GM19463 (cell line): ENCODE results near the gene PRADC1.

ENCODE experiments used
- ATAC-seq: cut with Tn5 transposase; IDR thresholded peaks from one replicate; pipeline ENCODE4 v1.9.1; 2021; ENCODE audit warnings: mild to moderate bottlenecking, moderate library complexity; ENCODE audit not compliant: unreplicated experiment

The PRADC1 gene

DNA sequence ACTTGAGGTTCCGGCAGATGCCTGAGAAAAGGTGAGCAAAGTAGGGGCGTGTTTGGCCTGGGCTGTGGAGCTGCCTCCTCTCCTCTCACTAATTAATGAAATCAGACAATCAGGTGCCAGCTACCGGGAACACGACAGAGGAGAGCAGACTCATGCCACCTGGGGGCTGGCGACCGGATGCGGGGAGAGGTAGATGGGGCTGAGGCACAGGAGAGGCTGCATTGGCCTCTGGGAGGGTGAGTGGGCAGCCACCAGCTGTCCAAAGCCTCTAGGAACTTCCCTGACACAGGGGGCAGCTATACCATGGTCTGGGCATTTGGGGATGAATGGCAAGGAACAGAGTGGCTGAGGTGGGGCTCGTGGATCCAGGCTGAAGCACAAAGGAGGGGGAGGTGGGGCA is 26.2 kb upstream of the PRADC1 start:
- ATAC-seq, result no peak

DNA sequence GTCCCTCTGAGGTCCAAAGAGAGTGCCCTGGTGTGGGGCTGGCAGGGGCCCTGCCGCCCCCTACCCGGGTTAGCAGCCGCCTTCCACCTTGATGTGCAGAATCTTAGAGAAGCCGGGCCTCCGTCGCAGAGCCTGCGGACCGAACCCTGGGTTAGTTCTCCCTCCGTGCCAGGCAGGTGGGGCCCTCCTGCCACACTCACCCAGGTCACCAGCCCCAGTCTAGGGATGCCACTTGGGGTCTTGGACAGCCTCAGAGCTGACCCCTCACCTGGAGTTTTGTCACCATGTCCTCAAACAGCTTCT is 25.8 kb upstream of the PRADC1 start:
- ATAC-seq, result no peak

DNA sequence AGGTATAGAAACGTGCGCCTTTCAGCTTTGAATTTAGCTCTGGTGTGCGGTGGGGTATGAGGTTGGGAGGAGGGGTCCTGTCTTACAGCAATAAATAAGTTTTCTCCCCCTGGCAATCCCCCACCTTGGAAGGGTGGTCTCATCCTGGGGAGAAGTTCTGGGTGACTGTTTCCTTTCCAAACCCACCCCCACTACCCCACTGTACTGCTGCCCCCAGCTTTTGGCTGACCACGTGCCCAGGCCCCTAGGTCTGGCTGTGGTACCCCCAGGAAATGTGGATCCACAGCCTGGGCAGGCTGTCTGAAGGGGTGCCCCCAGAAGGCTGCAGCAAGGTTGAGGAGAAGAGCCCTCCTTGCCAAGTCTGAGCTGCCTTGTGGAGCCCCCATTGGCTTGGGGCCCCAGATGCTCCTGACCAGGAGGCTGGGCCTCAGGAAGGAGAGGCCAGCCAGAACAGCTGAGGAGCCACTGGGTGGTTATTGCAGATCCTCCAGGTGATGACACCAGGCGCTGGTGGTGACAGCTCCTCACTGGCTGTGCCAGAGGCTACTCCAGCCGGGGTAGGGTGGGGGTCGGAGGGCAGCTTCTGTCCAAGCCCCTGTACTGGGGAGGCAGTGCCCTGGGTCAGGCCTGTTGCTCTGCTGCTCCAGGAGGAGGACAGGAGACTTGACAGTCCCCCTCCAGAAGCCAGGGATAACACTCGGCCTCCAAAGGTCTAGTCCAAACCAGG is 25.3 kb upstream of the PRADC1 start:
- no peak for ATAC-seq

DNA sequence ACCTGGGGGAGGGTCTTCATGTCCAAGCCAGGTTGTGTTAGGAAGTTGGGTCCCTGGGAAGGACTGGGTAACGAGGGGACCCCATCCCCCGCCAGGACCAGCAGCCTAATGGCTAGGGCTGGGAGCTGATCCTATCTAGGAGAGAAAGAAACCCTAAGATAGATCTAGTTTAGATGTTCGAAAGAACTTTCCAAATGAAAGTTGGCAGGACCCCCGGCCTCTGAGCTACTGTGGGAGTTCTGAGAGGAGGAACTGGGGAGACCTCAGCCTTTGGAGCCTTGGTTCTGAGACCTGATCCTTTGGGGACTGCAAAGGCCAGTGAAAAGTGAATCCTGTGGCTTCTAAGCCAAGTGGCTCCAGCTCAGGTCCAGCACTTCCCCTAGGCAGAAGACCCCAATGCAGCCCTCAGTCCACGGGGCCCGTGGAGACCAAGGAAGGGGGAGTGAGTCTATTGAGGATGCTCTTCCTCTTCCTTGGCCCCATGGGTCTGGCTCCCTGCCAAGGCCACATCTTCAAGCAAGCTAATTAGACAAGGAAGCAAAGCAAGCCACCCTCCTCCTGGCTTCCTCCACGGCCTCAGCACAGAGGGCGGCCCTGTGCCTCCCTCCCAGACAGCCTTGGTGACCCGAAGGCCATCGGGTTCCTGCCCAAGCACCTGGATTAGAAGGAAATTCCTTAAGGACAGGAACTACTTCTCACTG is 24.5 kb upstream of the PRADC1 start:
- ATAC-seq, result no peak

DNA sequence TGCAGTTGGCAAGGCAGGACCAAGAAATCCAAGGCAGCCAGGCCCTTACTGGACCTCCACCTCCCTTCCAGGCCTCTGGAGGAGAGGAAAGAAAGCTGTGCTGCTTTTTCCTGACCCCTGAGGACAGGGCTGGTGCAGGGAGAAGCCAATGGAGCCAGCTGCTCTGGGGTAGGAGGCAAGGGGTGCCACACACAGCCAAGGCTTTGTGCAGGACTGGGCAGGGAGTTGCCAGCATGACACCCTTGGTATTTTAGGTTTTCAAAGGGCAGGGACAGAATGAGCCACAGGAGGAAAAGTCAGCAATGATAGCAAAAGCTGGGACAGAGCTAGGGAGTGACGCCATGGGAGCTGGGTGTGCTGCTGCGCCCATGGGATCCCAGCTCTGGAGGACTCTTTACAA is 24.0 kb upstream of the PRADC1 start:
- ATAC-seq, result no peak

DNA sequence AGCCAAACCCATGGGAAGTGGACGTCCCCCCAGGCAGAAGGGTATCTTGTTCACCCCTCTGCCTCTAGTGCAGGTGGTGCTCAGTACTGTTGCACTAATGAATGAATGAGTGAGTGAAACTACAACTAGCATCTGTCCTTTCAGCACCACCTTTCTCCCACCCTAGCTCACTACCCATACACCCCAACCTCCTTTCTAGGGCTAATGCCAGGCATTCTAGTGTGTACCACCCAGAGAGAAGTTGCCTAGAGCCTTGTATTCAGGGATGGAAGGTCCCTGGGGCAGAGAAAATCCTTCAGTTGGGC is 23.5 kb upstream of the PRADC1 start:
- ATAC-seq, result no peak

DNA sequence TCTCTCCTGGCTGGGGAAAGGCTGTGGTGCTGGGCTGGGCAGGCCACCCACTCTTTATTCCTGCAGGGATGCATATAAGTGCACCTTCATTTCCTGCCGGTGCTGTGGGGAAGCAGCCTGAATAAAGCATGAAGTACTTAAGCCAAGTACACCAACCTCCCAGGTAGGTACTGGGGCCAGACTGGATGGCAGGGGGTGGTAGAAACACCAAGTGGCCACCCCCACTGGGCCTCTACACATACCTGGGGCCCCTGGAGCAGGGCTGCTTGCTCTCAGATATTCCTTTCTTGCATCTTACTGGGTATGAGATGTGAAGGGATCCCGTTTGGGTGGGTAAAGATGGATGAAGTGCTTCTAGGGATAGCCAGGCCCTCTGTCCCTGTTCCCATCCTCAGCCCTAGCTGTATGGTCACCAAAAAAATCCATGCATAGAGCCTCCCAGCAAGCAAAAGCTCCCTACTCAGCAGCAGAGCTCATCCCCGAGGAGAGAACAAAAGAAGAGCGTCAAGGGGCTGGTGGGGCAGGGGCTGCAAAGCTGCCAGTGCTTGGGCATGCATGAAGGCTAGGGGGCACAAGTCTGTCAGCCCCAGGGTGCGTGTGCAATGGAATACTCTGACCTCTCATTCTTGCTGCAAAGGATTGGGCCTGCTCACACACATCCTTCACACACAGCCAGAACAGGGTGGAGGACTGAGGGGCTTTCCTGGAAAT is 23.0 kb upstream of the PRADC1 start:
- no peak for ATAC-seq

DNA sequence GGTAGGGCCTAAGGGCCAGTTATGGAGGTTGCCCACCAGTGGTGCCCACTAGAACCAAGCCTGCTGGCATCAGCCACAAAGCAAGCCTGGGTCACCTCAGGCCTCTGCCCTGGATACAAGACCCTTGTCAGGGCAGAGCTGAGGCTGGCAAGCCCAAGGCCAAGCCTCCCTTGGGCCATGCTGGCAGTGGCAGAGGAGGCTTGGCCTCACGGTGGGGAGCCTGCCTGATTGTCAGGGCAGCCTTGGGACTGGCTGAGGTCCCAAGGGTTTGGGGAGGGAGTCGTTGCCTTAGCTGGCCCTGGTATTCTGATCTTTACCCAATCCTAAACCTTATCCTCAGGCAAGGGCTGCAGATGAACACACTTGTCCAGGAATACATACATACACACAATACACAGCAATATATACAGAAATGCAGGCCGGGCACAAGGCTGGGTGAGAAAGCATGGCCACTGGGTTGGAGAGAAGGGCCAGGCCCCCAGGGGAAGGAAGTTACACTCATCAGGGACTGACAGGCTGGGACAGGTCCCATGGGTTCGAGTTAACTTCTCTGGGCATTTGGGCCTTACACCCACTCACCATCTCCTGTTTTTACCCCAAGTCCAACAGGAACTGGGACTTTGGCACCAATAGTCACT is 22.1 kb upstream of the PRADC1 start:
- ATAC-seq, result no peak

DNA sequence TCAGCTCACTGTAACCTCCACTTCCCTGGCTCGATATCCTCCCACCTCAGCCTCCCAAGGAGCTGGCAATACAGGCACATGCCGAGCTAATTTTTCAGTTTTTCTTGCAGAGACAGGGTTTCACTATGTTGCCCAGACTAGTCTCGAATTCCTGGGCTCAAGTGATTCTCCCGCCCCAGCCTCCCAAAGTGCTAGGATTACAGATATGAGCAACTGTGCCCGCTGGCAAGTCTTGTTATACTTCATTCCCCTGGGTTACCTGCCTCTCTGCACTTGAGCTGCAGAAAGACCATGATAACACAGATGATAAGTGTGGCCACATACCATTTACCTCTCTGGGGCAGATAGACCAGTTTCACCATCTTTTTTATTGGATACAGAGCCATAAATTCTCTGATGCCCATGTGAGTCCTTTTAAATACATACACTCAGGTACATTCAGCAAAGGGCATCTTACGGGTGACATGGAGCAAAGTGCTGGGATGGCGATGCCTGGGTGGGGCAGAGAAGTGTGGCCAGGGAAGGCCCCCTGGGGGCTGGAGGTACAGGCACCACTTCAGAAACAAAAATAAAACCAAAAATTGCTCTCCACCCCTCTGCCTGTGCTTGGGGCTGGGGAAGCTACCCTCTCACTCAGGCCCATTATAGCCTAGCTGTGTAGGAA is 21.4 kb upstream of the PRADC1 start:
- ATAC-seq, result no peak

DNA sequence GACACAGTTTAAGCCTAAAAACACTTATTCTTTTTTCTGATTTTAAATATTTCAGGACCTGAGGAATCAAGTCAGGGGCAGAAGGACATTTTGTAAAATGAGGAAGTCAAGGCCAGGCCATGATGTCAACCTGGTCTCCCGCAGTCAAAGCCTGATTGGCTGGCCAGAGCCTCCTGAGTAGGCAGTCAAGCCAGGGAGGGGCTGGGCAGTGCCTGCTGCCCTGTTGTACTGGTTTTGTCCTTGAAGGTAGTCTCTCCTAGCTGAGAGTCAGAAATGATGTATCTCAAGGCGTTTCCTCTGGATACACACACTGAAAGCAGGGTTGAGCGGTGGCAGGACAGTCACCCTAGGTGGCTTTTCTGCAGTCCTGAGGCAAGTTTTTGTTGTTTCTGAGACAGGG is 20.9 kb upstream of the PRADC1 start:
- ATAC-seq, result no peak

DNA sequence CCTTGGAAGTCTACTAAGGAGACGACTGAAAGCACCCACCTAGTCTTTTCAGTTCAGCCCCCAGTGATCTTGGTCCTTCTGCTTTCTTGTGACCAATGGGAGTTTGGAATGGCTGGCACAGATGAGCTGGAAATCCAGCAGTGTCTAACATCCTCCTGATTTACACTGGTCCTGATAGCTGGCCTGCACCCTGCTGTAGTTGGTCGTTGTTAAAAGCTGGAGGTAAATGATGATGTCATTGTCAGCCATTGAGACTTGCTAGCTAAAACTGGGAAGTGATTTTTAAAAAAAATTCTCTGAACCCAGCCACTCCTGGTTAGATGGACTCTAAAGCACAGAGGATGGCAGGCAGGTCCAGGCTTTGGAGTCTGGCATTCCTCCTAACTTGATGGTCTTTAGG is 20.4 kb upstream of the PRADC1 start:
- no peak for ATAC-seq

DNA sequence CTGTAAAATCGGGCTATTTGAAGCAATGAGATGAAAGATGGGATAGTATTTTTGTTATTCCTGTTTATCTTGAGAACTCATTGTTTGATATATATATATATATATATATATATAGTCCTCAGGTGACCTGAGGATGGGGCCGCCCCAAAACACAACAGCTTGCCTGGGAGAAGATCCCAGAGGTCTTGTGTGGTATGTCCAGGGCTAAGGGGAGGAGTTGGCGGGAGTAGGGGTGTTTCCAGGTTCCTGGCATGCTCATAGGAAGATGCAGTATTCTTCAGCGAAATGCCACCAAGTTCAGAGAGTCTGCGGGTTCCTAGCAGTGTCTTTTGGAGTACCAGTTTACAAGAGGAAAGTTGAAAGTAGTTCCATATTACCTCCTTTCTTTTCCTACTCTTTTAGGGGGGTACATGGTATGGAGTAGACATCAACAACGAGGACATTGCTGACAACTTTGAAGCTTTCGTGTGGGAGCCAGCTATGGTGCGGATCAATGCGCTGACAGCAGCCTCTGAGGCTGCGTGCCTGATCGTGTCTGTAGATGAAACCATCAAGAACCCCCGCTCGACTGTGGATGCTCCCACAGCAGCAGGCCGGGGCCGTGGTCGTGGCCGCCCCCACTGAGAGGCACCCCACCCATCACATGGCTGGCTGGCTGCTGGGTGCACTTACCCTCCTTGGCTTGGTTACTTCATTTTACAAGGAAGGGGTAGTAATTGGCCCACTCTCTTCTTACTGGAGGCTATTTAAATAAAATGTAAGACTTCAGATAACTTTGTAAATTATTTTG is 19.4 kb upstream of the PRADC1 start:
- no peak for ATAC-seq

DNA sequence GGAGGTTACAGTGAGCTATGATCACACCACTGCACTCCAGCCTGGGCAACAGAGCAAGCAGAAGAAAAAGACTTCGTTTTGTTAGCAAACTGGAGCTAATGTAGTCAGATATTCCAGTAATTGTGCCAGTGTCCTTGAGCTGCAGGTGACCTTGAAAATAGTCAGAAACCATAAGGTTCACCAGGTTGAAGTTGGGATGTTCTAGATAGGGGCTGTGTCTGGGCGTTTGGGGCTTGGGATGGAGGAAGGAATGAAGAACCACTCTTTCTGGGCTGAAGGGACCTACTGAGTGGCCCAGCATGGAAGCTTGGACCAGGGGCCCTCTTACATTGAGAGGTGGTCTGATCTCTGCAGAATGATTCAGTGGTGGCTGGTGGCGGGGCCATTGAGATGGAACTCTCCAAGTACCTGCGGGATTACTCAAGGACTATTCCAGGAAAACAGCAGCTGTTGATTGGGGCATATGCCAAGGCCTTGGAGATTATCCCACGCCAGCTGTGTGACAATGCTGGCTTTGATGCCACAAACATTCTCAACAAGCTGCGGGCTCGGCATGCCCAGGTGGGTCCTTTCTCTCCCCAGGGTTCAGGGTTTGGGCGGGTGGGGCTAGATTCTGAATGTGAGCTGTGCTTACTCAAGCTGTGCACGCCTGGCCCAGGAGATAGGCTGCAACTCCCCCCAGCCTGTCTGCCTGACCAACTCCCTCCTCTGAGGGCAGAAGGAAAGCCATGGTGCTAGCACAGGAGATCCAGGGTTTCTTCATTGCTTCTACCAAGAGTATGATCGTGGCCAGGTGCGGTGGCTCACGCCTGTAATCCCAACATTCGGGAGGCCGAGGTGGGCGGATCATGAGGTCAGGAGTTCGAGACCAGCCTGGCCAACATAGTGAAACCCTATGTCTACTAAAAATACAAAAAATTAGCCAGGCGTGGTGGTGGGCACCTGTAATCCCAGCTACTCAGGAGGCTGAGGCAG is 18.1 kb upstream of the PRADC1 start:
- no peak for ATAC-seq

DNA sequence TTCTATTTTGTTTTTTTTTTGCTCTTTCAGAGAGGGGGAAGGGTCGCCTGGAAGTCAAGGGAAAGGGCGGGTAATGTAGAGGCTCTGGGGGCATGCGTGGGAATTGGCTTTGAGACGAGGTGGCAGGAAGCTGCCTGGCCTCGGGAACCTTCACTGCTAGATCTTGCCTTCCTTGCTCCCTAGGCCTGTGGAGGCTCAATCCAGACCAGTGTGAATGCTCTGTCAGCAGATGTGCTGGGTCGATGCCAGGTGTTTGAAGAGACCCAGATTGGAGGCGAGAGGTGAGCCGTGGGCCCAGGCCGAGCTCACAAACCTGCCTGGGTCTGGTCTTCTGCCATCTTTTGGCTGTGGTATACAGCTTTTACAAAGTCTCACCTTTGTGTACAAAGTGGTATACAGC is 16.6 kb upstream of the PRADC1 start:
- no peak for ATAC-seq

DNA sequence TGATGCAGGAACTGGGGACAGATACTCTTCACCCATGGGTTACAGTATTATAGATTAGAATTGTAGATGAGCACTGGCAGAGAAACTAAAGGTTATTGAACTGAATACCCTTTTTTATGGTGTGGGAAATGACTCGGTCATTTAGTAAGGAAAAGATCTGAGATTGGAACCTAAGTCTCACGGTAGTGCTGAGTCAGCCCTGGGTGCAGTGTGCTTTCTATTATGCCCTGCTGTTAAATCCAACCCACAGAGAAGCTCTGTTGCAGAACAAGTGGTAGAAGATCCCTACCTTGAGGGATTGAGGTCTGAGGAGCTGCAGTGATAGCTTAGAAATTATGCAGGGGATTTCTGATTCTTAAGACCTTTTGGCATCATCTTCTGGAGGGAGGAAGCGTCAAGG is 13.8 kb upstream of the PRADC1 start:
- no peak for ATAC-seq

DNA sequence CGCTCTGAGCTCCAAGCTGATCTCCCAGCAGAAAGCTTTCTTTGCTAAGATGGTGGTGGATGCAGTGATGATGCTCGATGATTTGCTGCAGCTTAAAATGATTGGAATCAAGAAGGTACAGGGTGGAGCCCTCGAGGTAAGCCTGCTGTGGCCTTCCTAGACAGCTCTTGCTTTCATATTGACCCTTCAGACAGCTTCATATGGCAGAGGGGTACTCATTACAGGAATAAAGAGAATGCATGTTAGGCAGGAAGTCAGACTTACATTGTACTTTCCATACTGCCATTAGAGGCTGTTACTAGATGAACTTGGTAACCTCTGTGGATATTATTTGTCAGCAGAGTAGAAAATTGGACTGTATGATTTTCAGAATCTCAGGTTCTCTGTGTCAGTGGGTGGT is 11.5 kb upstream of the PRADC1 start:
- ATAC-seq, result no peak

DNA sequence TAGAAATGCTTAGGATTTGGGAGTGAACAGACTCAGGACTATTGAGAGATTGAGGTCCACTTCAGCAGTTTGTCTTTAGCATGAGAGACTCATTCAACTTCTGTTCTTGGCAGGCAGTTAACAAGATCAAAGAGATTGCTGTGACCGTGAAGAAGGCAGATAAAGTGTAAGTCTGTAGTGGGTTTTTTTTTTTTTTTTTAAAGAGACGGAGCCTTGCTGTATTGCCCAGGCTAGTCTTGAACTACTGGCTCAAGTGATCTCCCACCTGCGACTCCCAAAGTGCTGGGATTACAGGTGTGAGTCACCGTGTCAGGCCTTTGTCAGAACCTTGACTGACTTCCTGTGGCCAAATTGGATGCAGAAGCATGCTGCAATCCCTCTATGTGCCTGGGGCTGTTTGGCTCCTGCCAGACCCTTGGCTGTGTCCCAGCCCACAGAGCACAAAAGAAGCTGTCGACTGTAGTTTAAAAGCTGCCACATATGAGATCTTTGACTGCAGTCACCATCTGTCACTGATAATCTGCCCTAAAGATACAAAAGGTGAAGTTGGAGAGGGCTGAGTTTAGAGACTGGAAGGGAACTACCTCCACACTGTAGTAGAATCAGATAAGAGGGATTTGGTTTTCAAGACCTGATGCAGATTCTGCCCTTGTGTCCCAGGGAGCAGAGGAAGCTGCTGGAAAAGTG is 11.0 kb upstream of the PRADC1 start:
- no peak for ATAC-seq

DNA sequence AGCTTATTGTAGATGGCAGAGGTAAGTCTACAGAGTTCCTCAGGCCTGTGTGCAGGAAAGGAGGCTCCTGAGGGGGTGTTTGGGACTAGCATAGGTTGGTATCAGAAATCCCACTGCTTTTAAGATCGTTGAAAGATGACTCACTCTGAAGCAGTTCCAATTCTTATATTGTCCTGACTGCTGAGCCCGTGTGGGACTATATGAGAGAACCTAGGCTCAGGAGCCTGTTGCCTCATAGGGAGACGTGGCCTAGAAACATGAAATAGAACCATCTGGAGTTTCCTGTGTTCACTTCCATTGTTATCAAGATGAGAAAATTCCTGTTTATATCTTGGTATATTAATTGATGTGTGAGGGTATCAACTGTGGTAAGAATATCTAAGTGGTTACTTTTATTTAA is 6.7 kb upstream of the PRADC1 start:
- no peak for ATAC-seq

DNA sequence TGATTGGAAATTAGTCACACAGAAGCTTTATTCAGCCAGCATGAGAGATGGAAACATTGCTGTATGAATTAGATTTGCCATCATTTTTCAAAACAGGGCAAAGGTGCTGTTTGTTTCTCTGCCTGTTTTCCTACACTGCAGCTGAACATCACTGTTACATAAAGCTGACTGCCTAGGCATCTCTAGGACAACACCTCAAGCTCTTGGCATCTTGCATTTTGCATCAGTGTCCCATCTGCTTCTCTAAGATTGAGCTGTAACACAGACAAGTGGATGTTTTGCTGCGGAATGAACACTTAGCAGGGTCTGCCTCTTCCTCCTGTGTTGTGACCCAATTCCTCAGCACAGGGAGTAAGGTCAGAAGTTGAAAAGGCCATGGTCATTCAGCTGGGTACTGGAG is 5.9 kb upstream of the PRADC1 start:
- ATAC-seq, result no peak
